Pulmonary artery endothelial cell (primary cell): ENCODE data around the gene KRT10. TPM values are rescaled to one million over a fixed set of nuclear protein-coding genes. Genes with fewer than 3 reads are reported as not detected.
"Not testable (repeated sequence)": the region's sequence is repeated elsewhere in the genome, so short reads cannot be mapped to it uniquely, and the experiment has no call there.

ENCODE experiments used
- DNase-seq: peaks from one replicate; pipeline ENCODE4 v3.0.0-alpha.2; 2011; ENCODE audit warnings: low read depth, low spot score
- total RNA-seq: library from RNA; depleted of rRNA; stranded (reverse); fragments of >200 nt; gene quantifications from 2 replicates; pipeline ENCODE4 v1.2.3, GENCODE V29; 2014

KRT10 gene
- 3.4 and 3.9 TPM in 2 replicates for total RNA-seq

GRCh38 chr17:40822132-40822812, at the start of gene KRT10:
TSS of gene KRT10 (minus strand) at chr17:40822614. CDS start at chr17:40822585, 29 bp downstream.
- DNase-seq: no peak

- no peak for DNase-seq
These were observed 48.9 kb upstream of the KRT10 start for GRCh38 chr17:40871316-40871715.

DNA sequence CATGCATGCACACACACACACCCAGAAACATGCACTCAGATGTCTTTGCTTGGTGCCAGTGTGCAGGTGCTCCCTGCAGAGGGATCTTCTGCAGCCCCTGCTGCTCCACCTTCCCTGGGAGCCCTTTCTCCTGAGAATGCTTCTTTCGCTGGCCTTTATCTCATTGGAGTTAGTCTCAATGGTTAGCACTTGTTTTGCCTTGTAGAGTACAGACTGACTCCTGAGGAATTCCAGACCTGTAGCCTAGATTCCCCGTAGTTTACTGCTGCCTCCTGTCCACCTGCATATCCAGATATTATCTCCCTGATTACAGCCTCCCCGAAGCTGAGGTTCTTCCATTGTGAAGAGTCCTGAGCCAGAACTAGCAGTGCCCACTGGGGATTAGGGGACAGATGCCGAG, 47.7 kb upstream of the KRT10 start:
- no peak for DNase-seq

DNA sequence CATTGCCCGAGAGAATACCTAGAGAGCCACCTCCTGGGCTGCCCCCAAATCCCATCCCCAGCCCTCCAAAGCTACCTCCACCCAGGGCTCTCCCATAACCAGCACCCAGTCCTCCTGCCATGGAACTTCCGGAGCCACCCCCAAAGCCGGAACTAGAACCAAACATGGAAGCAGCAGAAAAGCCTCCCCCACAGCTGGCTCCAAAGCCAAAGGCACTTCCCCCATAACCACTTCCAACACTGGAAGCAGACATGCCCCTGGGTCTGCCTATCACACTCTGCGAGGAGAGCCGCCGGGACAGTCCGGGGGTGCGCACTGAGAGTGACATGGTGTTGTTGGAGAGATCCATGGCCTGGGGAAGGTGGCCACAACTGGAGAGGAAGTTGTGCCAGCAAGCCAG, 44.4 kb upstream of the KRT10 start, which contains the start of gene KRT12:
KRT12 (minus strand) TSS at position 386 of the 400 bp plus-strand sequence; CDS start at position 349, 37 bp downstream.
- DNase-seq: no peak

DNA sequence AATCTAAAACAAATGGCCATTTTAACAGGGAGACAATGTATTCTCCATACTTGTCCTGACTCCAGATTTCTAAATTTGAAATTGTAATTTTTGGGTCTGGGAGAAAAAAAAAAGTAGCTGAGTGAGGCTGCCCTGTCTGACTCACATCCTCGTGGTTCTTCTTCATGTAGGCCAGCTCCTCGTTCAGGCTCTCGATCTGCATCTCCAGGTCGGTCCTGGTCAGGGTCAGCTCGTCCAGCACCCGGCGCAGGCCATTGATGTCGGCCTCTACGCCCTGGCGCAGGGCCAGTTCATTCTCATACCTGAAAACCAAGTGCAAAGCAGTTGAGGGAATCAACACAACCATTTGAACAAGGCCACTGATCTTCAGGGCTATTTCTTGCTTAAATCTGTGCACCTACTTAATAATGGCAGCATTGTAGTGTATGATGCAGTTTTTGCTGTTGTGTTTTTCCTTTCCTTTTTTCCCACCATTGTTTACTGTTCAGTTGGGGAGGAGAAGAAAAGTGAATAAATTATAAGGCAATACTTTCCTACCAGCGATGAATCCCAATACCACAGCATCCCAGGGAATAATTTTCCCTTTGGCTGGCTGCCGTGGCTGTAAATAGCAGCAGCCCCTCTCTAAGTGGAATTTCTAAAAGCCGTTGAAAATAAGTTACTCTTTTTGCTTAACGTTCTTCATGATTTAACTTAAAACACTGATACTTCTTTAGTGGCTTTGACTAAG, 42.4 kb upstream of the KRT10 start:
- no peak for DNase-seq

DNA sequence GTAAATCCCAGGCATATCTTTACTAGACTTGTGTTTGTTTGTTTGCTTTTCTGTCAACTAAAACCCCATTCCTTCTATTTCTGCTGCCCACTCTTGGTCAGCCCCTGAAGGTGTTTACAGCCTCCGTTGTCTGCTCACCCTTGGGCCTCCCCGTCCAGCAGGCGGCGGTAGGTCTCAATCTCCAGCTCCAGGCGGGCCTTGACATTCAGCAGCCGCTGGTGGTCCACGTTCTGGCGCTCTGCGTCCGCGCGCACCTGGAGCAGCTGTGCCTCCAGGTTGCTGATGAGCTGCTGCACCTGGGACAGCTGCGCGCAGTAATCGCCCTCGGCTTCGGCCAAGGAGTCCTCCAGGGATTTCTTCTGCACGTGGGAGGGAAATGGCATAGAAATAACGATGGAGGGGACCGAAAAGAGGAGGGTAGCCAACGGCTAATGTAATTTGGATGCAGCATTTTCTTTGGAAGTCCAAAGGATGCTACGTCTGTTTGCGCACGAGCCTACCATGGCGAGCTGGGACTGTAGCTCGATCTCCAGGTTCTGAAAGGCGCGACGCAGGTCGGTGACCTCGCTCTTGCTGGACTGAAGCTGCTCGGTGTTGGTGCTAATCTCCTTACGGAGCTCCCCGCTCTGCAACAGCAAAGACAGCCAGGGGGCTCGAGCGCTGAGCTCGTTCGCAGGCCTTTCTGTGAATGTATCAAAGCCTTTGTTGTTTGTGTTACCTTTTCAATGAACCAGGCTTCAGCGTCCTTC, 40.7 kb upstream of the KRT10 start:
- no peak for DNase-seq

DNA sequence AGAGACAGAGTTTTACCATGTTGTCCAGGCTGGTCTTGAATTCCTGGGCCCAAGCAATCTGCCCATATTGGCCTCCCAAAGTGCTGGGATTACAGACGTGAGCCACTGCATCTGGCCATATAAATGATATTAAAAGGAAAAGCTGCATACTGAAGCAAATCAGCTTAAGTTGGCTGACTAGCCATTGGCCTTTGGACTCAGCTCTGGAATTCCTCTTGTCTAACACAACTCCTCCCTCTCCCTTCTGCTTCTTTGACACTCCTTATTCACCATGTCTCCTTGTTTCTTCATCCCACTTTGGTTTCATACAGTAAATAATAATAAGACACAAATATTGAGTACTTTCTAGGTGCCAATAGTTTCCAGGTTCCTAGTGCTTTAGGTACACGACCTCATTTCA, 37.1 kb upstream of the KRT10 start:
- DNase-seq: no peak

GRCh38 chr17:40858667-40859066, 36.3 kb upstream of the KRT10 start:
- DNase-seq: not testable (repeated sequence)

DNA sequence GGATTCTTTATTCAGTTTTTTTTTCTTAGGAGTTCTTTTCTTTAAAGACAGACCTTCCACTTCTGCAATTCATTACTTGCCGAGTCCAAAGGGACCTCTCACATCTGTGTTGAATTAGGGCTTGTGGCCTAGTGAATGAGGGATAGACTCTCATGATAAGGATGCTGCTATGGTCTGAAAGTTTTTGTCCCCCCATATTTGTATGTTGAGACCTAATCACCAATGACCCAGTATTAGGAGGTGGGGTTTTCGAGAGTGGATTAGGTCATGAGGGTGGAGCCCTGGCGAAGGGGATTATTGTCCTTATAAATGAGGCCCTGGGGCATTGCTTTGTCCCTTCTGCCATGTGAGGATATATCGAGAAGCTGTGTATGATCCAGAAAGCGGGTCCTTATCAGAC, 35.1 kb upstream of the KRT10 start:
- DNase-seq: no peak

- peak; percentile 5 for DNase-seq
These were observed 31.9 kb upstream of the KRT10 start for GRCh38 chr17:40854175-40854814.

DNA sequence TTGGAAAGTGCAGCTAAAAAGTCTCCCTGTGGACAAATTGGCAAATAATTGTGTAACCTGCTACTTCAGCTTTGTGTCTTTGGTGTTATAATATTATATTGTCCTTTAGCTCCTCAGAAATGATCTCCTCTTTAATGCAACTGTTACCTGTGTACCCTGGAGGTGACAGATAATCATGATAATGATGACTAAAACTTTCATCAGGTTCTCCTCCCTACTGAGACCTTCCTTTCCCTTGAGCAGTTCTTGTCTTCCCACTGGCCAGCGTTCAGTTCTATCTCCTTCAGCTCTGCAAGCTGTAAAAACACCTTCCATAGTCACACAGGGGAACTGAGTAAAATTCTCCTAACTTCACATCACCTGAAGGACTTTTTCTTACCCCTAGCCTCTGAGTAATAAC, 29.9 kb upstream of the KRT10 start:
- DNase-seq: no peak

- DNase-seq: no peak
These were observed 28.0 kb upstream of the KRT10 start for GRCh38 chr17:40850293-40850972.

DNA sequence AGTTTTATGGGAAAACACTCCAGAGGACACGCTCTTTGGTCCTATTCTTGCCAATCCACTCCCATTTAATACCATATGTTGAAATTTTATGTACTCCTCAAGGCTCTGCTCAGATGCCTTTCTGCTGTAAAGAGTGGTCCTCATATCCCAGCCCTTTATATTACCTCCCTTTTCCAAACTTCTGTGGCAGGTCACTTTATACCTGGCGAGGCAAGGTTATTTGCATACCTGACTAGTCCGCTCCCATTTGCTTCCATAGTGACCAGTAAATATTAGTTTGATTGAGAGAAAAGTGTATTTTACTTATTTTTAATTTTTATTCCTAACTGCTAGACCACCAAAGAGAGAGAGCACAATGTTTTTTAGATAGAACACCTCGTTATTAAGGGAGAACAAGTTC, 27.3 kb upstream of the KRT10 start:
- no peak for DNase-seq

DNA sequence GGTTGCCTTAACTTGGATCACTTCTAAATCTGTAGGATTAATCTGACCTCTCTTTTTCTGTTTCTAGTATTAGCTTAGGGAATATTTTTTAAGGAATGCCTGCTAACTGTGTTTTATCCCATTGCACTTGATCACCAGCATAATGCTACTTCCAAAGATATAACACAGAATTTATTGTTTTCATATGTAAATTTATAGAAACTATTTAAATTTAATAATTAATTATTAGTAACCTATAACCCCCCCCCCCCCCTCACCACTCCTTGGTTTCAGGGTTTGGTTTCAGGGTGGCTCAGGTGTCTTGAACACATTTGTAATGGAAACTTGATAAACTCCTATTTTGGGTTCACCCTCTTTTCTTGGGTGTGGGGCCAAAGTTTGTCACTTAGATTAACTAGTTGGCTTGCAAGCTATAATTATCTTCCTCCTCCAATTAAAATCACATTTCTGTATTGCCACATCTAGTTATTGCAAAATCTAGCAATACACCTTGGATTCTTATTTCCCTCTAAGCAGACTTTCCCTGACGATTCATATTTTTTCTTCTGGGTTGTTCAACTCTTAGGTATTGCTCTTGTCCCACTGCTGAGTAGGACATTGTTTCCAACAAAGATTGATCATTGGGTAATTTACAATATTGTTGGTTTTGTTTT, 26.3 kb upstream of the KRT10 start:
- no peak for DNase-seq

GRCh38 chr17:40846515-40847144, 24.2 kb upstream of the KRT10 start:
- DNase-seq: no peak

- DNase-seq: no peak
These were observed 22.3 kb upstream of the KRT10 start for GRCh38 chr17:40844671-40845107.

DNA sequence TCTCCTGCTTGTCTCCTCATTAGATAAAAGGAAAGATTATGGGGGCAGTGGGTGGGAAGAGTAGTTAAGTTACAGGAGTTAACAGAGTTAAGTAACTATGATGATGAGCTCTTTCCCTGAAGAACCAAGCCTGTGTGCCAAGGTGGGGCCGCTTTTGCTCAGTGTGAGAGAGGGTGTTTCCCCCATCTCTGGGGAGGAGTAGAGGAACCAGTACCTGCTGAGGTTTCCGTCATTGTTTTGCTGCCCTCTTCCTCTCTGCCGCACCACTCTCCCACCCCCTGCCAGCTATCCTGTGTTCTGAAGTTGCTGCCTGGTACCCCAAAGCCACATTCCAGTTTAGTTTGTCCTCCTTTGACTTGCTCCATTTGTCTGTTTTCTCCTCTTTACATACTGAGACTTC, 20.8 kb upstream of the KRT10 start:
- no peak for DNase-seq

DNA sequence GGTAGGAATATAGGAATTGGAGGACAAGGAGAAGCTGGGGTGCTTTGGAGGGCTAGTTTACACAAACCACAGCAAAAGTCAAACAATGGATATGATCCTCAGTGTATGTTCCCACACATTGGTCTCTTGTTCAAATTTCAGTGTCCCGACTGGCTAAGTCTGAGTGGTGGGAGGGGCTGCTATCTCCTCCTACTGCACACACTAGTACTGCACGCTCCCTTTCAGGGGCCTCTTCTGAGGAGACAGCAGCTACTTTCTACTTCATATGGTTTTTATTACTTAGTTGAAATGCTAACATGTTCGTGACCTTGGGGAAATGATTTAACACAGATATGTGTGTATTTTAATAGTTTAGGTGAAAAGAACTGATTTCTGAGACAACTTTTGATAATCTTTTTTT, 18.8 kb upstream of the KRT10 start:
- DNase-seq: no peak

- DNase-seq: no peak
These were observed 16.8 kb upstream of the KRT10 start for GRCh38 chr17:40839194-40839593.

DNA sequence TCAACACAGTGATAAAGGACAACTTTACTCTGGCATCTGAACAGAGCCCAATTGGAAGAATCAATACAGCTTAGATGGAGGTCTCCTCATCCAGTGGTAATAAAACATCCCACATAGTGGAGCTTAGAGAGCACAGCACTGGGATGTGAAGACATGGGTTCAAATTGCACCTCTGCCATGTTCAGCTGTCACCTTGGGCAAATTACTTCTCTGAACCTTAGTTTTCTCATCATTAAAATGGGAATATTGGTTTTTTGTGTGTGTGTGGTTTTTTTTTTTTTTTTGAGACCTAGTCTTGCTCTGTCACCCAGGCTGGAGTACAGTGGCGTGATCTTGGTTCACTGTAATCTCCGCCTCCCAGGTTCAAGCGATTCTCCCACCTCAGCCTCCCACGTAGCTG, 13.6 kb upstream of the KRT10 start:
- DNase-seq: no peak
